CD1c-positive myeloid dendritic cell (primary cell): ENCODE data around the gene NPY.

Experiments used
- DNase-seq: peaks from one replicate; pipeline ENCODE4 v3.0.0-alpha.2; 2016; ENCODE audit errors: extremely low spot score

The NPY gene

GRCh38 chr7:24313777-24314176 lies 29.8 kb downstream of the NPY start:
- no peak for DNase-seq

GRCh38 chr7:24316340-24316739 lies 32.4 kb downstream of the NPY start:
- DNase-seq: no peak

GRCh38 chr7:24318326-24318725 lies 34.3 kb downstream of the NPY start:
- DNase-seq: no peak

GRCh38 chr7:24319209-24319608 lies 35.2 kb downstream of the NPY start:
- no peak for DNase-seq

GRCh38 chr7:24323961-24324480 lies 40.0 kb downstream of the NPY start:
- DNase-seq: no peak

GRCh38 chr7:24325708-24326107 lies 41.7 kb downstream of the NPY start:
- DNase-seq: no peak

GRCh38 chr7:24328050-24328449 lies 44.1 kb downstream of the NPY start:
- no peak for DNase-seq

GRCh38 chr7:24328894-24329293 lies 44.9 kb downstream of the NPY start:
- DNase-seq: no peak

GRCh38 chr7:24334012-24334411 lies 50.0 kb downstream of the NPY start:
- no peak for DNase-seq

- DNase-seq: no peak
These were observed 50.6 kb downstream of the NPY start for GRCh38 chr7:24334627-24335026.

GRCh38 chr7:24336461-24336860 lies 52.5 kb downstream of the NPY start:
- DNase-seq: no peak

GRCh38 chr7:24337180-24337579 lies 53.2 kb downstream of the NPY start:
- no peak for DNase-seq

- no peak for DNase-seq
These were observed 55.6 kb downstream of the NPY start for GRCh38 chr7:24339575-24339974.

- DNase-seq: no peak
These were observed 56.7 kb downstream of the NPY start for GRCh38 chr7:24340727-24341126.
